H1 (cell line): ENCODE measurements around the gene STK11IP. TPM values are rescaled to one million over a fixed set of nuclear protein-coding genes. Genes with fewer than 3 reads are reported as not detected.

Experiments used
- CTCF ChIA-PET: fragments of 300-600 bp; sonication (Branson Sonifier 250); formaldehyde crosslinking; loops from one replicate; lab custom pipeline; 2021; ENCODE audit not compliant: partially characterized antibody; lab: Charles Lee
- POLR2A ChIA-PET: fragments of 300-600 bp; sonication (Branson Sonifier 250); formaldehyde crosslinking; loops from one replicate; lab custom pipeline; 2021; ENCODE audit warnings: inconsistent platforms; ENCODE audit not compliant: partially characterized antibody; lab: Charles Lee
- DNase-seq, 2 experiments: peaks; one replicate each; pipeline versions ENCODE4 v3.0.0 to v3.0.0-alpha.2; 2010 to 2022; ENCODE audit warnings: low spot score in 2 of 2, low read depth in 1 of 2, mixed read lengths in 1 of 2
- FAIRE-seq: peaks from 2 replicates; lab custom pipeline; 2011; peaks lifted over from hg19 to GRCh38; lab: Jason Lieb, UNC
- H2AFZ ChIP-seq: 2 replicates; pipeline ENCODE4 v1.8.1; 2012; ENCODE audit warnings: low read length, inconsistent platforms
- H2AK5ac ChIP-seq: 2 replicates; pipeline ENCODE4 v1.6.1; 2013; ENCODE audit warnings: low read depth, low read length
- H2BK120ac ChIP-seq: replicated peaks from 2 replicates; pipeline ENCODE3; 2013; ENCODE audit warnings: low read depth, low read length, inconsistent platforms
- H2BK12ac ChIP-seq: 2 replicates; pipeline ENCODE4 v1.6.1; 2013; ENCODE audit warnings: low read depth, low read length
- H2BK15ac ChIP-seq: 2 replicates; pipeline ENCODE4 v1.6.1; 2013; ENCODE audit warnings: low read length
- H2BK20ac ChIP-seq: 2 replicates; pipeline ENCODE4 v1.6.1; 2013; ENCODE audit warnings: low read length
- H2BK5ac ChIP-seq: 2 replicates; pipeline ENCODE4 v1.6.1; 2013; ENCODE audit warnings: low read depth, low read length
- H3K14ac ChIP-seq: 2 replicates; pipeline ENCODE4 v1.6.1; 2013; ENCODE audit warnings: inconsistent platforms; ENCODE audit not compliant: insufficient read length
- H3K18ac ChIP-seq: 2 replicates; pipeline ENCODE4 v1.6.1; 2013; ENCODE audit warnings: low read length; ENCODE audit errors: extremely low read depth
- H3K23ac ChIP-seq: 2 replicates; pipeline ENCODE4 v1.6.1; 2013; ENCODE audit warnings: inconsistent platforms; ENCODE audit not compliant: insufficient read length
- H3K23me2 ChIP-seq: 2 replicates; pipeline ENCODE4 v1.6.1; 2013; ENCODE audit warnings: low read depth, low read length
- H3K27ac ChIP-seq: 2 replicates; pipeline ENCODE4 v1.6.1; 2011; ENCODE audit warnings: low read depth, low read length, inconsistent platforms
- H3K27me3 ChIP-seq, 4 experiments: replicated peaks in 1 of 4; 1 replicate in 1 of 4; 2 replicates in 3 of 4; pipeline versions ENCODE4 v1.6.1 to v1.8.1; 2011 to 2013; ENCODE audit warnings: low read length in 3 of 4, mild to moderate bottlenecking in 3 of 4, inconsistent platforms in 2 of 4, mixed read lengths in 2 of 4, moderate library complexity in 1 of 4; ENCODE audit not compliant: control insufficient read depth in 3 of 4, insufficient read depth in 3 of 4; ENCODE audit errors: extremely low read depth in 1 of 4
- H3K36me3 ChIP-seq, 4 experiments: 2 replicates each; pipeline versions ENCODE4 v1.6.1 to v1.8.1; 2011 to 2013; ENCODE audit warnings: mild to moderate bottlenecking in 4 of 4, low read length in 3 of 4, moderate library complexity in 2 of 4, control low read depth in 1 of 4, inconsistent platforms in 1 of 4; ENCODE audit not compliant: insufficient read depth in 4 of 4, control insufficient read depth in 2 of 4
- H3K4ac ChIP-seq: replicated peaks from 2 replicates; pipeline ENCODE3; 2013; ENCODE audit warnings: low read length, low read depth, mixed read lengths, inconsistent platforms; ENCODE audit not compliant: insufficient read length
- H3K4me1 ChIP-seq, 4 experiments: replicated peaks in 1 of 4; 1 replicate in 1 of 4; 2 replicates in 3 of 4; pipeline versions ENCODE4 v1.6.1 to v1.8.1; 2011 to 2013; ENCODE audit warnings: low read length in 3 of 4, inconsistent platforms in 2 of 4, mixed read lengths in 1 of 4; ENCODE audit not compliant: insufficient read depth in 4 of 4, control insufficient read depth in 3 of 4
- H3K4me2 ChIP-seq, 2 experiments: 2 replicates each; pipeline versions ENCODE4 v1.6.1 to v1.8.1; 2011 to 2013; ENCODE audit warnings: low read depth in 2 of 2, low read length in 2 of 2, control low read depth in 1 of 2, inconsistent platforms in 1 of 2, mild to moderate bottlenecking in 1 of 2; ENCODE audit not compliant: insufficient read depth in 1 of 2
- H3K4me3 ChIP-seq, 4 experiments: fragments of 200-600, 300-600 bp in 1 of 4; sonication (generic), shearing (Covaris generic), sonication (Bioruptor Twin) in 1 of 4; 2 replicates each; pipeline versions ENCODE4 v1.5.1 to v1.8.1; 2011 to 2016; ENCODE audit warnings: low read length in 4 of 4, low read depth in 3 of 4, control low read depth in 2 of 4, inconsistent platforms in 2 of 4, mild to moderate bottlenecking in 2 of 4, mixed read lengths in 1 of 4, moderate library complexity in 1 of 4; ENCODE audit not compliant: insufficient read depth in 2 of 4; ENCODE audit errors: extremely low read depth in 1 of 4
- H3K56ac ChIP-seq: replicated peaks from 2 replicates; pipeline ENCODE3; 2013; ENCODE audit warnings: low read depth, mild to moderate bottlenecking, mixed read lengths, low read length, inconsistent platforms; ENCODE audit not compliant: insufficient read length
- H3K79me1 ChIP-seq: 2 replicates; pipeline ENCODE4 v1.6.1; 2013; ENCODE audit warnings: low read depth, low read length, control low read depth
- H3K79me2 ChIP-seq, 2 experiments: 2 replicates each; pipeline versions ENCODE4 v1.6.1 to v1.8.1; 2012 to 2013; ENCODE audit warnings: low read length in 2 of 2, mild to moderate bottlenecking in 2 of 2, inconsistent platforms in 1 of 2; ENCODE audit not compliant: insufficient read depth in 2 of 2, control insufficient read depth in 1 of 2
- H3K9ac ChIP-seq, 4 experiments: replicated peaks in 1 of 4; 1 replicate in 1 of 4; 2 replicates in 3 of 4; pipeline versions ENCODE4 v1.6.1 to v1.8.1; 2011 to 2013; ENCODE audit warnings: low read depth in 3 of 4, low read length in 3 of 4, control low read depth in 2 of 4, mild to moderate bottlenecking in 2 of 4, moderate library complexity in 2 of 4, inconsistent platforms in 1 of 4; ENCODE audit errors: extremely low read depth in 1 of 4
- H3K9me3 ChIP-seq, 2 experiments: 2 replicates each; pipeline versions ENCODE4 v1.6.1 to v1.8.1; 2012 to 2013; ENCODE audit warnings: mild to moderate bottlenecking in 2 of 2, moderate library complexity in 2 of 2, control low read depth in 1 of 2, inconsistent platforms in 1 of 2, low read depth in 1 of 2, low read length in 1 of 2, mixed read lengths in 1 of 2; ENCODE audit not compliant: insufficient read depth in 2 of 2
- H4K20me1 ChIP-seq, 2 experiments: replicated peaks in 1 of 2; 2 replicates each; pipeline versions ENCODE3 to v1.8.1; 2011 to 2013; ENCODE audit warnings: inconsistent platforms in 2 of 2, low read length in 2 of 2, mild to moderate bottlenecking in 1 of 2; ENCODE audit not compliant: insufficient read depth in 2 of 2, control insufficient read depth in 1 of 2
- H4K5ac ChIP-seq: 2 replicates; pipeline ENCODE4 v1.6.1; 2013; ENCODE audit warnings: low read length, low read depth, mixed read lengths, inconsistent platforms; ENCODE audit not compliant: insufficient read length
- H4K8ac ChIP-seq: 2 replicates; pipeline ENCODE4 v1.8.0; 2013; ENCODE audit warnings: mild to moderate bottlenecking, moderate library complexity, low read length, inconsistent platforms; ENCODE audit not compliant: insufficient read depth; ENCODE audit errors: extremely low read depth
- H4K91ac ChIP-seq: replicated peaks from 2 replicates; pipeline ENCODE3; 2013; ENCODE audit warnings: low read length, mixed read lengths, inconsistent platforms; ENCODE audit not compliant: insufficient read length
- BACH1 ChIP-seq: IDR thresholded peaks from 2 replicates; pipeline ENCODE4 v1.6.1; 2012; ENCODE audit warnings: low read length, improper control_type of control experiment
- GTF2F1 ChIP-seq: IDR thresholded peaks from 2 replicates; pipeline ENCODE4 v1.6.1; 2012; ENCODE audit warnings: low read depth, low read length, improper control_type of control experiment, borderline replicate concordance
- KDM4A ChIP-seq: IDR thresholded peaks from one replicate; pipeline ENCODE4 v1.7.1; 2012; ENCODE audit warnings: low read depth, mild to moderate bottlenecking, moderate library complexity, low read length, inconsistent platforms; ENCODE audit not compliant: severe bottlenecking
- RXRA ChIP-seq: IDR thresholded peaks from 2 replicates; pipeline ENCODE4 v1.6.1; 2011; ENCODE audit warnings: low read depth, mild to moderate bottlenecking, low read length, moderate library complexity; ENCODE audit not compliant: insufficient read depth
- WGBS, 2 experiments: shearing (Covaris generic) in 1 of 2; methylation state at CpG; one replicate each; pipeline versions ENCODE4 v1.1.6 to v1.1.7; 2013 to 2015; ENCODE audit warnings: low lambda C conversion rate in 2 of 2, mixed read lengths in 2 of 2, inconsistent platforms in 1 of 2, low coverage in 1 of 2, missing lambda C conversion rate in 1 of 2; ENCODE audit not compliant: insufficient replicate concordance in 2 of 2, insufficient coverage in 1 of 2, insufficient read length in 1 of 2; ENCODE audit errors: extremely low coverage in 1 of 2, missing lambda C conversion rate in 1 of 2; 5-methylcytosine and 5-hydroxymethylcytosine counted together
- polyA plus RNA-seq, 7 experiments: library from polyadenylated mRNA; depleted of rRNA in 3 of 7; stranded (reverse) in 5 of 7; unstranded in 2 of 7; fragments of >200 nt in 5 of 7; fragments of 200-250 nt in 2 of 7; gene quantifications; 1 replicate in 5 of 7; 2 replicates in 1 of 7; 4 replicates in 1 of 7; pipeline versions ENCODE4 v1.2.1 to v1.2.3, GENCODE V29; 2011 to 2013; ENCODE audit warnings: missing spikeins in 2 of 7, mixed read lengths in 2 of 7
- total RNA-seq: library from RNA; stranded (reverse); fragmentation: NEBNext Ultra II Directional; extraction: Animal tissue kit (Norgen Biotek cat#: 25700); gene quantifications from 2 replicates; pipeline ENCODE4 v1.2.1, GENCODE V29; 2021

Gene STK11IP
- total and polyA plus RNA-seq, 2 of the 8 experiments (the other 6 are each of a cell fraction or from before 2014, with no cell fraction given), result 18.5 to 29.6 TPM

- H3K79me2 ChIP-seq, result no peaks in the 10 kb centered on the region
- H3K56ac ChIP-seq, result no peak overlapping the region
- no peak overlapping the region for H4K8ac ChIP-seq
- H3K4me3 ChIP-seq, result no peak overlapping the region
- peaks cover 0 to 8% (median 2%) of the 10 kb centered on the region in 4 experiments; a peak in 4 of 8 replicates for H3K36me3 ChIP-seq
- TF ChIP-seq RXRA, result no peak
- no peak for TF ChIP-seq BACH1
- no peak for TF ChIP-seq GTF2F1
- TF ChIP-seq KDM4A, result no peak
- TF ChIP-seq, all 59 proteins: peak for 0
- POLR2A ChIA-PET, result interaction anchor here (0.6 to 3.8 kb wide), 5 partner anchors 10 to 1963 kb away, joined by 3 to 22 read pairs (median 4); partner anchors contain the start of genes CHPF, STK11IP and TMEM198
- Histone ChIP-seq H4K91ac (no peak overlapping the region), H2AFZ (no peak overlapping the region), H3K9me3 (no peaks in the 10 kb centered on the region), H2BK5ac (no peak overlapping the region), H3K23ac (no peak overlapping the region), H3K14ac (no peak overlapping the region), H3K23me2 (no peaks in the 10 kb centered on the region), H2BK120ac (no peak overlapping the region), H3K79me1 (no peaks in the 10 kb centered on the region; the same call in 1 of the 2 replicates), H2BK15ac (no peak overlapping the region), H2BK12ac (no peak overlapping the region), H3K18ac (no peak overlapping the region), H3K27me3 (no peaks in the 10 kb centered on the region), H3K9ac (no peak overlapping the region), H3K27ac (no peak overlapping the region), H3K4me2 (no peak overlapping the region), H2AK5ac (no peak overlapping the region), H4K5ac (no peak overlapping the region), H3K4ac (no peak overlapping the region), H3K4me1 (no peaks in the 10 kb centered on the region; a peak in 1 of 7 replicates), H4K20me1 (peaks cover 2 to 3% of the 10 kb centered on the region in 2 experiments), H2BK20ac (no peak overlapping the region)
- CTCF ChIA-PET, result interaction anchor here (0.6 to 18.7 kb wide), 12 partner anchors 9 to 412 kb away, joined by 3 to 356 read pairs (median 4); partner anchors contain the start of genes CHPF and SLC4A3
- WGBS, 2 experiments, result 91% methylated on average over 12 of the region's 15 CpGs; no CpG with 5 or more reads in 1 of the 2 experiments
- no peak for FAIRE-seq
- no peak for DNase-seq
Observed at GRCh38 chr2:219607931-219608330, 10.3 kb downstream of the STK11IP start.
